Panc1 (cell line): ENCODE data around the gene GULP1. TPM values are rescaled to one million over a fixed set of nuclear protein-coding genes. Genes with fewer than 3 reads are reported as not detected.

ENCODE experiments used
- ATAC-seq: fragments of 200-7000 bp; cut with Tn5 transposase; 2 replicates; pipeline ENCODE4 v1.9.1; 2020; ENCODE audit warnings: mild to moderate bottlenecking, moderate library complexity
- BruUV-seq: library from RNA; stranded (reverse); fragments of 400-500 nt; replicated peaks from 2 replicates; lab custom pipeline; 2021; lab: Mats Ljungman, UMichigan
- CTCF ChIA-PET: fragments of 300-600 bp; sonication (Branson Sonifier 250); formaldehyde crosslinking; loops from one replicate; lab custom pipeline; 2022; ENCODE audit warnings: antibody characterized with exemption; lab: Charles Lee
- POLR2A ChIA-PET: fragments of 300-600 bp; sonication (Branson Sonifier 250); formaldehyde crosslinking; loops from one replicate; lab custom pipeline; 2022; ENCODE audit warnings: antibody characterized with exemption; lab: Charles Lee
- DNase-seq: peaks from one replicate; pipeline ENCODE4 v3.0.0-alpha.2; 2010; ENCODE audit warnings: low read depth, low spot score
- H3K27ac ChIP-seq: 2 replicates; pipeline ENCODE4 v1.5.1; 2011; ENCODE audit warnings: mild to moderate bottlenecking, low read length, inconsistent platforms
- H3K27me3 ChIP-seq: fragments of 200-500 bp; sonication (Bioruptor generic); 2 replicates; pipeline ENCODE4 v1.6.0; 2014; ENCODE audit warnings: low read length, inconsistent platforms; ENCODE audit not compliant: control insufficient read depth, insufficient read depth
- H3K36me3 ChIP-seq: fragments of 200-500 bp; sonication (Bioruptor generic); 2 replicates; pipeline ENCODE4 v1.5.1; 2014; ENCODE audit warnings: inconsistent platforms, mild to moderate bottlenecking, low read length, moderate library complexity; ENCODE audit not compliant: control insufficient read depth, insufficient read depth
- H3K4me1 ChIP-seq: 2 replicates; pipeline ENCODE4 v1.5.1; 2011; ENCODE audit warnings: inconsistent platforms, mild to moderate bottlenecking, low read length, moderate library complexity; ENCODE audit not compliant: control insufficient read depth, insufficient read depth
- H3K4me3 ChIP-seq, 2 experiments: 2 replicates each; pipeline ENCODE4 v1.5.1; 2011 to 2012; ENCODE audit warnings: low read depth in 2 of 2, low read length in 2 of 2, mild to moderate bottlenecking in 2 of 2, inconsistent platforms in 1 of 2, moderate library complexity in 1 of 2
- H3K9me3 ChIP-seq: fragments of 200-500 bp; sonication (Bioruptor generic); 2 replicates; pipeline ENCODE4 v1.5.1; 2014; ENCODE audit warnings: low read depth, mild to moderate bottlenecking, inconsistent platforms, low read length, moderate library complexity; ENCODE audit not compliant: control insufficient read depth, insufficient read depth
- POLR2AphosphoS5 ChIP-seq: IDR thresholded peaks from 2 replicates; pipeline ENCODE4 v1.6.1; 2012; ENCODE audit warnings: mild to moderate bottlenecking, low read depth, low read length, moderate library complexity
- SIN3A ChIP-seq: IDR thresholded peaks from 2 replicates; pipeline ENCODE4 v1.6.1; 2012; ENCODE audit warnings: low read depth, mild to moderate bottlenecking, low read length, moderate library complexity, borderline replicate concordance; ENCODE audit not compliant: insufficient read depth
- TCF7L2 ChIP-seq: IDR thresholded peaks from 2 replicates; pipeline ENCODE4 v1.6.1; 2011; ENCODE audit warnings: mild to moderate bottlenecking, low read depth, low read length, inconsistent platforms
- in situ Hi-C: cut with HindIII; loops from 2 replicates; pipeline ENCODE4 v1.10.0; 2016; ENCODE audit warnings: low sequenced_read_pairs, low pct_unique_long_range_greater_than_20kb
- intact Hi-C: fragments of 100-400 bp; cut with micrococcal nuclease; formaldehyde crosslinking; loops from one replicate; pipeline ENCODE4 v1.10.0; 2022; ENCODE audit not compliant: unreplicated experiment
- total RNA-seq: library from RNA; stranded (reverse); gene quantifications from one replicate; pipeline ENCODE4 v1.2.1, GENCODE V29; 2021; ENCODE audit not compliant: unreplicated experiment
- TF ChIP-seq, protein P1 (sequence below), 2 experiments: IDR thresholded peaks; 2 replicates each; pipeline ENCODE4 v1.6.1; 2011 to 2012; ENCODE audit warnings: low read depth in 2 of 2, control low read depth in 1 of 2, low read length in 1 of 2, mild to moderate bottlenecking in 1 of 2, moderate library complexity in 1 of 2; ENCODE audit not compliant: insufficient read depth in 1 of 2
- TF ChIP-seq, protein P2 (sequence below): fragments of 450-650 bp; IDR thresholded peaks from 2 replicates; pipeline ENCODE4 v1.5.1; 2017; ENCODE audit warnings: mild to moderate bottlenecking

Gene GULP1
- total RNA-seq, 1 experiment from 2014 or later: 51.5 TPM

DNA sequence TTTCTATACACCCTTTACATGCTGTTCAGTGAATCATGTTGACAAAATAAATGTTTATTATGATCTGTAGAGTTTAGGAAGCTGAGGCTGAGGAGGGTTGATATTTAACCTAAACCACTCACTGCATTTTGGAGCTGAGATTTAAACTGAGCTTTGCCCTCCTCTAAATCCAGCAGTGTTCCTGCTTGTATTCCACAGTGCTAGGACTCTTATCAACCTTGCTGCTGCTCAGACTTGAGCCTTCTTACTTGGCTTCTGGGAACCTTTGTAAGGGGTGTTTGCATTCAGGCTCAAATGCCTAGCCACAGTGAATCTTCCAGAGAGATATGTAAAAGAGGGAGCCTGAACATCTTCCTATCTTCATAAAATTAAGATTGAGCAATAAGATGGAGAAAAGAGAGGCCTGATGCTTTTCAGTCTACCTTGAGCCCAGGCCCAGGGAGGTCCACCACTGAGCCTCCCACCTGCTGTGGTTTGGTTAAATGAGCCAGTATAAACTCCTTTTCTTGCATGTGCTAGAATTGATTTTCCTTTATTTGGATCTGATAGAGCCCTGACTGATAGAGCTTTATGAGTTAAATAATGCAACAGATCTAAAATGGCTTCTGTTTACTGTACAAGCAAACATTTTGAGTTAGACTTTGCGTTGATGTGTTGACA lies 149.7 kb downstream of the GULP1 start:
- in situ Hi-C loops: no loop called here

DNA sequence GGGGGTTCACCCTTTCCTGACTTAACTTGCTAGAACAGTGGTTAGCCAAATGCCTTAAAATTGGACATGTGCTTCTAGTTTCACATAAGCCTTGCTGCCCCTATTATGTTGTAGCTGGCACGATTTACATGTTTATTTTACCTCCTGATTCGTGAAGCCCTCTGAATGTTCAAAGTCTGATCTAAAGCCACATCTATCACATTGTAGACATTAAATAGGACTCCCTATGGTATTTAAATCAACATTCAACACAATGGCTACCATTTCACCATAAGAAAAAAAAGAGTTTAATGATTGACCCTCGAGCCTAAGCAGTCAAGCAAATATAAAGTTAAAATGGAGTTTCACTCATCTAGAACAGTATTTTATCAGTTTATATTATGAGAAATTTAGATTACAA lies 151.5 kb downstream of the GULP1 start:
- ChIA-PET POLR2A (no interaction called here), CTCF (no interaction called here)
- H3K27ac ChIP-seq: no peak overlapping the region
- intact Hi-C loops: no loop called here
- H3K4me3 ChIP-seq: no peak overlapping the region
- no peaks in the 10 kb centered on the region for H3K9me3 ChIP-seq
- no TSS peak for BruUV-seq
- no peaks in the 10 kb centered on the region for H3K36me3 ChIP-seq
- H3K27me3 ChIP-seq: no peaks in the 10 kb centered on the region
- DNase-seq (no peak), ATAC-seq (no peak)
- in situ Hi-C loops: no loop called here
- no peaks in the 10 kb centered on the region for H3K4me1 ChIP-seq
- no peak for TF ChIP-seq SIN3A
- TF ChIP-seq, protein P1, sequence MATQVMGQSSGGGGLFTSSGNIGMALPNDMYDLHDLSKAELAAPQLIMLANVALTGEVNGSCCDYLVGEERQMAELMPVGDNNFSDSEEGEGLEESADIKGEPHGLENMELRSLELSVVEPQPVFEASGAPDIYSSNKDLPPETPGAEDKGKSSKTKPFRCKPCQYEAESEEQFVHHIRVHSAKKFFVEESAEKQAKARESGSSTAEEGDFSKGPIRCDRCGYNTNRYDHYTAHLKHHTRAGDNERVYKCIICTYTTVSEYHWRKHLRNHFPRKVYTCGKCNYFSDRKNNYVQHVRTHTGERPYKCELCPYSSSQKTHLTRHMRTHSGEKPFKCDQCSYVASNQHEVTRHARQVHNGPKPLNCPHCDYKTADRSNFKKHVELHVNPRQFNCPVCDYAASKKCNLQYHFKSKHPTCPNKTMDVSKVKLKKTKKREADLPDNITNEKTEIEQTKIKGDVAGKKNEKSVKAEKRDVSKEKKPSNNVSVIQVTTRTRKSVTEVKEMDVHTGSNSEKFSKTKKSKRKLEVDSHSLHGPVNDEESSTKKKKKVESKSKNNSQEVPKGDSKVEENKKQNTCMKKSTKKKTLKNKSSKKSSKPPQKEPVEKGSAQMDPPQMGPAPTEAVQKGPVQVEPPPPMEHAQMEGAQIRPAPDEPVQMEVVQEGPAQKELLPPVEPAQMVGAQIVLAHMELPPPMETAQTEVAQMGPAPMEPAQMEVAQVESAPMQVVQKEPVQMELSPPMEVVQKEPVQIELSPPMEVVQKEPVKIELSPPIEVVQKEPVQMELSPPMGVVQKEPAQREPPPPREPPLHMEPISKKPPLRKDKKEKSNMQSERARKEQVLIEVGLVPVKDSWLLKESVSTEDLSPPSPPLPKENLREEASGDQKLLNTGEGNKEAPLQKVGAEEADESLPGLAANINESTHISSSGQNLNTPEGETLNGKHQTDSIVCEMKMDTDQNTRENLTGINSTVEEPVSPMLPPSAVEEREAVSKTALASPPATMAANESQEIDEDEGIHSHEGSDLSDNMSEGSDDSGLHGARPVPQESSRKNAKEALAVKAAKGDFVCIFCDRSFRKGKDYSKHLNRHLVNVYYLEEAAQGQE (IDR thresholded peaks at IDR 0.05; ENCODE audit: insufficient read depth in 1 of 2, low read depth in 2 of 2, low read length in 1 of 2): no peak
- TF ChIP-seq, protein P2, sequence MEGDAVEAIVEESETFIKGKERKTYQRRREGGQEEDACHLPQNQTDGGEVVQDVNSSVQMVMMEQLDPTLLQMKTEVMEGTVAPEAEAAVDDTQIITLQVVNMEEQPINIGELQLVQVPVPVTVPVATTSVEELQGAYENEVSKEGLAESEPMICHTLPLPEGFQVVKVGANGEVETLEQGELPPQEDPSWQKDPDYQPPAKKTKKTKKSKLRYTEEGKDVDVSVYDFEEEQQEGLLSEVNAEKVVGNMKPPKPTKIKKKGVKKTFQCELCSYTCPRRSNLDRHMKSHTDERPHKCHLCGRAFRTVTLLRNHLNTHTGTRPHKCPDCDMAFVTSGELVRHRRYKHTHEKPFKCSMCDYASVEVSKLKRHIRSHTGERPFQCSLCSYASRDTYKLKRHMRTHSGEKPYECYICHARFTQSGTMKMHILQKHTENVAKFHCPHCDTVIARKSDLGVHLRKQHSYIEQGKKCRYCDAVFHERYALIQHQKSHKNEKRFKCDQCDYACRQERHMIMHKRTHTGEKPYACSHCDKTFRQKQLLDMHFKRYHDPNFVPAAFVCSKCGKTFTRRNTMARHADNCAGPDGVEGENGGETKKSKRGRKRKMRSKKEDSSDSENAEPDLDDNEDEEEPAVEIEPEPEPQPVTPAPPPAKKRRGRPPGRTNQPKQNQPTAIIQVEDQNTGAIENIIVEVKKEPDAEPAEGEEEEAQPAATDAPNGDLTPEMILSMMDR: no peak
- no peak for TF ChIP-seq POLR2AphosphoS5

More for the DNA sequence above, 149.7 kb downstream of the GULP1 start:
- Histone ChIP-seq H3K4me3 (no peak overlapping the region), H3K27me3 (no peaks in the 10 kb centered on the region), H3K4me1 (no peaks in the 10 kb centered on the region), H3K9me3 (no peaks in the 10 kb centered on the region), H3K27ac (no peak overlapping the region), H3K36me3 (no peaks in the 10 kb centered on the region)
- intact Hi-C loops: no loop called here
- DNase-seq (no peak), ATAC-seq (no peak)
- POLR2A ChIA-PET: no interaction called here
- CTCF ChIA-PET: no interaction called here
- BruUV-seq: no TSS peak
- TF ChIP-seq POLR2AphosphoS5: no peak
- TF ChIP-seq, protein P1 (IDR thresholded peaks at IDR 0.05; ENCODE audit: insufficient read depth in 1 of 2, low read depth in 2 of 2, low read length in 1 of 2): no peak
- no peak for TF ChIP-seq TCF7L2
- TF ChIP-seq, protein P2: no peak
- TF ChIP-seq SIN3A: no peak
